BJ (cell line): ENCODE results near the gene SCN3A. TPM values are rescaled to one million over a fixed set of nuclear protein-coding genes. Genes with fewer than 3 reads are reported as not detected.

ENCODE experiments used
- CTCF ChIA-PET: fragments of 350-600 bp; formaldehyde crosslinking; extraction: SDS; loops from one replicate; lab custom pipeline; 2021; ENCODE audit warnings: antibody characterized with exemption, inconsistent platforms; lab: Yijun Ruan, JAX
- POLR2A ChIA-PET: fragments of 300-600 bp; sonication (Branson Sonifier 250); formaldehyde crosslinking; extraction: SDS; loops from one replicate; lab custom pipeline; 2021; ENCODE audit warnings: antibody characterized with exemption; lab: Charles Lee
- DNase-seq: peaks from one replicate; pipeline ENCODE4 v3.0.0-alpha.2; 2011; ENCODE audit warnings: low read depth
- H3K27me3 ChIP-seq: 2 replicates; pipeline ENCODE4 v1.6.0; 2011; ENCODE audit warnings: low read length; ENCODE audit not compliant: control insufficient read depth, insufficient read depth
- H3K36me3 ChIP-seq: 2 replicates; pipeline ENCODE4 v1.5.1; 2011; ENCODE audit warnings: low read length; ENCODE audit not compliant: control insufficient read depth, insufficient read depth
- H3K4me3 ChIP-seq: 2 replicates; pipeline ENCODE4 v1.5.1; 2011; ENCODE audit warnings: low read depth, mild to moderate bottlenecking, control low read depth, low read length
- polyA plus RNA-seq: library from polyadenylated mRNA; depleted of rRNA; stranded (reverse); fragments of >200 nt; gene quantifications from 2 replicates; pipeline ENCODE4 v1.2.3, GENCODE V29; 2011
- TF ChIP-seq, protein P1 (sequence below): IDR thresholded peaks from 2 replicates; pipeline ENCODE4 v1.5.1; 2011; ENCODE audit warnings: low read depth, mild to moderate bottlenecking, control low read depth, inconsistent platforms, low read length, moderate library complexity; ENCODE audit not compliant: insufficient read depth

SCN3A gene
- polyA plus RNA-seq, 1 experiment: 0.78 TPM

DNA sequence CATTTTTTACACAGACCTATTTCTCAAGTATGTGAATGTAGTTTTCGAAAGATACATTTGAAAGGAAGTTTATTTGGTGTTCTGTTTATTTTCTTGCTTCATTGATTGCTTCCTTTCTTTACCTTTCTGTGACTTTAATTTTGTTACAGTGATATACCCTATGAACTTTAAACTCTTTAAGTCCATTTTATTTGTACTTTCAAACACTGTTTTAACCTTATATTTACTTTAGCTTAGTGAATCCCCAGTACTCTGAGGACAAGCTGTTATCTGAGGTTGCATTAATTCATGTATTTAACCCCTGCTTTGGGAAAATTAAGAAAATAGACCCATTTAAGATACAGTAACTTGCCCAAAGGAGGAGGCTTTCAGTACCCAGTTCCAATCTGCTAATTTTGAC lies 93.5 kb downstream of the SCN3A start:
- no peak for DNase-seq
- POLR2A ChIA-PET: no interaction called here
- CTCF ChIA-PET: no interaction called here
- Histone ChIP-seq H3K4me3 (no peak overlapping the region), H3K36me3 (no peaks in the 10 kb centered on the region), H3K27me3 (no peaks in the 10 kb centered on the region; the same call in 1 of the 2 replicates)
- TF ChIP-seq, protein P1, sequence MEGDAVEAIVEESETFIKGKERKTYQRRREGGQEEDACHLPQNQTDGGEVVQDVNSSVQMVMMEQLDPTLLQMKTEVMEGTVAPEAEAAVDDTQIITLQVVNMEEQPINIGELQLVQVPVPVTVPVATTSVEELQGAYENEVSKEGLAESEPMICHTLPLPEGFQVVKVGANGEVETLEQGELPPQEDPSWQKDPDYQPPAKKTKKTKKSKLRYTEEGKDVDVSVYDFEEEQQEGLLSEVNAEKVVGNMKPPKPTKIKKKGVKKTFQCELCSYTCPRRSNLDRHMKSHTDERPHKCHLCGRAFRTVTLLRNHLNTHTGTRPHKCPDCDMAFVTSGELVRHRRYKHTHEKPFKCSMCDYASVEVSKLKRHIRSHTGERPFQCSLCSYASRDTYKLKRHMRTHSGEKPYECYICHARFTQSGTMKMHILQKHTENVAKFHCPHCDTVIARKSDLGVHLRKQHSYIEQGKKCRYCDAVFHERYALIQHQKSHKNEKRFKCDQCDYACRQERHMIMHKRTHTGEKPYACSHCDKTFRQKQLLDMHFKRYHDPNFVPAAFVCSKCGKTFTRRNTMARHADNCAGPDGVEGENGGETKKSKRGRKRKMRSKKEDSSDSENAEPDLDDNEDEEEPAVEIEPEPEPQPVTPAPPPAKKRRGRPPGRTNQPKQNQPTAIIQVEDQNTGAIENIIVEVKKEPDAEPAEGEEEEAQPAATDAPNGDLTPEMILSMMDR: no peak

DNA sequence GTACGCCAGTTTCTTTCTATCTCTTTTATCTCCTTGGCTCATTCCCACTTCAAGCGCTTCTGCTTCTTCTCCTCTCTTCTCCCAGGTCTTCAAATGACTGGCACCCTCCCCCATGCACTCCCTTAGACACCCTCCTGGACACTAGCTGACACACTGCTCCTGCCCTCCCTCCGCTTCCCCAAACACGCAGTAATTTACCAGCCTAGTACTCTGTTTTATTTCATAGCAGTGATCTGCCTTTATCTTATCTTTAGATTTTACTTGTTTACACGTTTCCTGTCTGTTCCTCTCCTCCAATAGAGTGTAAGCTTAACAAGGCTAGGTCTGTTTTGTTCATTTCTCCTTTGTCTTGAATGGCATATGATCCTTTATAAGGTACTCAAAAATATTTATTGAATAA lies 93.9 kb downstream of the SCN3A start:
- ChIA-PET CTCF (no interaction called here), POLR2A (no interaction called here)
- TF ChIP-seq, protein P1: no peak
- no peak overlapping the region for H3K4me3 ChIP-seq
- no peaks in the 10 kb centered on the region for H3K36me3 ChIP-seq
- H3K27me3 ChIP-seq: no peaks in the 10 kb centered on the region; the same call in 1 of the 2 replicates
- no peak for DNase-seq

DNA sequence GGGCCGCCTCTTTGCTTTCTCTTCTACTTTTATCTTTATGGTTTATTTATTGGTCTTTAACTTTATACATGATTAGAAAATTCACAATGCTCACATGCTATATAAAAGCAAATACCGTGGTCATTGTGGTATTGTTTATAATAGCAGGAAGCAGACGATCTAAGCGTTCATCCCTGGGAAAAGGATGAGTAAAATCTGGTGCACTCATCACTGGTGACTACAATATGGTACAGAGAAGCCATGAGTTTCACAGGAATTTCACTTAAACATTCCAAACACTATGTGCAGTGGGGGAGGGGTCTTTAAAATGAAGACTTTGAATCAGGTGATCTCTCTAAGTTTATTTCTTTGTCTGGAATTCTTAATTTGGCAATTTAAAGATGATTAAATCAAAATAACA lies 97.9 kb downstream of the SCN3A start:
- no peak for DNase-seq
- CTCF ChIA-PET: no interaction called here
- TF ChIP-seq, protein P1: no peak
- Histone ChIP-seq H3K36me3 (no peaks in the 10 kb centered on the region), H3K27me3 (no peaks in the 10 kb centered on the region; the same call in 1 of the 2 replicates), H3K4me3 (no peak overlapping the region)
- POLR2A ChIA-PET: no interaction called here

DNA sequence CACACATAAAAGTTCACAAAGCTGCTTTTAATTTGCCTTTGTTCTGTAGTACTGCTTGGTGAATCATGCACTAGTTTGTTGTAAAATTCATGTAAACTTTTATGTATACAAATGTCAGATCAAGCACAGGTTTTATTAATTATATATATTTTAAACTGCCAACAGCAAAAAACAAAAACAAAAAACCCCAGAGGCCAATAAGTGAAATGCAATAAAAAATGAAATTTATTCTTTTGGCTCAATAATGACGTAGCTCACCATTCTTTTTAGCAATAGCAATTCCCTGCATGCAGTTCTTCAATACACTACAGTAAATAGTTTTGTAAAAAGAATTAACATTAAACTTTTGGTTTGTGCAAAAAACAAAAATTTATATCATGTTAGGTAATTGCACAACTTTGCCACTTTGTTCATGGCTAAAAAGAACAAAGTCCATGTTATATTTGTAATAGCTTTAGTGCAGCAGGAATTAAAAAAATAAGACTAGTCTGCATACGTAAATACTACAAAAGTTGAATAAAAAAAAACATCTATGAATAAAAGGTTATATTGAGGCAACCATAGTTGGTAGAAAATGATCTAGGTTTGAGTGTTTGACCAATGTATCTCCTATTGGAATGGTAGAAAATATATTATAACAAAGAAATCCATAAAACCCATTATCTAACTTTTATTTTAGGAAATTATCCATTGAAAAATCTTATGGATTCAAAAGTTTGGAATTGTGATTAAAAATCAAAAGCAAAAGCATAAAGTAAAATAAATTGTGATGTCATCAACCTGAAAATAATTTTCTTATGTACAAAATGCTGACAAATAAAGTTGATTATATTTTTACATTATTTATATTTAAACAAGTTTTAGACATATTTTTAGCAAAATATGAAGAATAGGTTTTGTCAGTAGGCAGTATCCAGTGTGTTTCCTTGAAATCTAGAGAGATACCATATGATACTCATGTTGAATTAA lies 115.6 kb downstream of the SCN3A start:
- H3K4me3 ChIP-seq: no peak overlapping the region
- ChIA-PET POLR2A (no interaction called here), CTCF (no interaction called here)
- no peaks in the 10 kb centered on the region for H3K27me3 ChIP-seq
- TF ChIP-seq, protein P1: no peak
- no peak for DNase-seq
- no peaks in the 10 kb centered on the region for H3K36me3 ChIP-seq

DNA sequence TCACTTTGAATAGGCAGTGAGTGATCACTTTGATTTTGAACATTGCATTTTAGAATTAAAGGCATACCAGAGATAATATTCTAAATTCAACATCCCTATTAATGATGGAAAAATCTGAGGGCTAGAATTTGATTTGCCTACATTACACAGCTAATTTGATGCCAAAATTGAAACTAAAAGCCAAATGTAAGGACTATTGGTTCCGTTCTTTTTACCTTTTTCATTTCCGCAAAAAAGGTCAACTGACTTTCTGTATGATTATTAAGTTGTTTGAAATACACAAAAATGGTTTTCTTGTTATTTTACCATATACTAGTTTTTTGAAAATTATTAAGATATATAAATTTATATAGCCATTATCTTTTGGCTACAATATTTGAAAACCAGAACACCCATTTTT lies 117.5 kb downstream of the SCN3A start:
- no peaks in the 10 kb centered on the region for H3K27me3 ChIP-seq
- ChIA-PET CTCF (no interaction called here), POLR2A (no interaction called here)
- TF ChIP-seq, protein P1: no peak
- DNase-seq: no peak
- no peak overlapping the region for H3K4me3 ChIP-seq
- H3K36me3 ChIP-seq: no peaks in the 10 kb centered on the region
